ENCODE results near the gene ACO2. TPM values are rescaled to one million over a fixed set of nuclear protein-coding genes. Genes with fewer than 3 reads are reported as not detected.

The ACO2 gene
- total and polyA plus RNA-seq, 2 of the 8 experiments (the other 6 are each of a cell fraction or from before 2014, with no cell fraction given), result 52.8 to 75.4 TPM

DNA sequence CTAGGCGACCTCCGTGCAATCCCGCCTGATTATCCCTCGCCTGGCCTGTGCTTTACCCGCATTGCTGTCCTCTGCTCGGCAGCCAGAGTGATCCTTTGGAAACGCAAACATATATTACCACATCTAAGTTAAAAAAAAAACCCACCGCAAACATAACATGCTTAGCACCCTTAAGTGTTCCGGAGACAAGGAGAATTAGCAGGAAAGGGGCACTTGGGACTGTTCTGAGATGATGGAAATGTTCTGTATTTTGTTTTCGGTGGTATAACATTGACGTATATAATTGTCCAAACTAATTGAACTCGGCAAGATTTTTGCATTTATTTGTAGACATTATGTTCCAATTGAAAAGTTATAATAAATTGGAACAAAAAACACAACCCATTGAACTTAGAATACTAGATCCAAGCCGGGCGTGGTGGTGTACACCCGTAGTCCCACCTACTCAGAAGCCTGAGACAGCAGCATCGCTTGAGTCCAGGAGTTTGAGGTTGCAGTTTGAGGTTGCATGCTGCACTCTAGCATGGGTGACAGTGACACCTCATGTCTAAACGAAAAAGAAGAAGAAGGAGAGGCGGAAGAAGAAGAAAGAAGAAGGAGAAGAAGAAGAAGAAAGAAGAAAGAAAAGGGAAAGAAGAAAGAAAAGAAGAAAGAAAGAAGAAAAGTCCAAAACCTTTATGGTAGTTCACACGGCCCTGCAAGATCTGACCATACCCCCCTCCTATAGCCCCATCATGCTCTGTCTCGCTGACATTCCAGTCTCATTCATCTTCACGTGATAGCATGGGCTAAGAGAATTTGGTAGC, 76.0 kb downstream of the ACO2 start:
- H2BK12ac ChIP-seq (ENCODE audit: low read depth, low read length), result no peak overlapping the region
- 46% methylated on average over 21 of the region's 21 CpGs; no CpG with 5 or more reads in 1 of the 2 experiments for WGBS, 2 experiments (ENCODE audit: extremely low coverage in 1 of 2, insufficient coverage in 1 of 2, insufficient read length in 1 of 2, insufficient replicate concordance in 2 of 2, low coverage in 1 of 2, low lambda C conversion rate in 2 of 2, missing lambda C conversion rate in 1 of 2)
- CTCF ChIA-PET (ENCODE audit: partially characterized antibody), result interaction anchor here (0.6 to 2.9 kb wide), 10 partner anchors 9 to 196 kb away, joined by 3 to 16 read pairs (median 4); no protein-coding TSS in a partner anchor

More for the DNA sequence above, 76.0 kb downstream of the ACO2 start:
- Histone ChIP-seq H3K27ac (ENCODE audit: low read depth, low read length) (no peak overlapping the region), H2BK15ac (ENCODE audit: low read length) (no peak overlapping the region), H3K9me3 (ENCODE audit: insufficient read depth in 2 of 2, low read depth in 1 of 2, low read length in 1 of 2) (no peaks in the 10 kb centered on the region), H3K4me1 (replicated peaks in 1 of 4; ENCODE audit: control insufficient read depth in 3 of 4, insufficient read depth in 4 of 4, low read length in 3 of 4) (peaks cover 0 to 5% (median 2%) of the 10 kb centered on the region in 4 experiments; a peak in 4 of 7 replicates), H3K36me3 (ENCODE audit: control insufficient read depth in 2 of 4, insufficient read depth in 4 of 4, low read length in 3 of 4) (peaks cover 0 to 3% (median under 1%) of the 10 kb centered on the region in 4 experiments; a peak in 1 of 8 replicates), H2BK5ac (ENCODE audit: low read depth, low read length) (no peak overlapping the region), H3K18ac (ENCODE audit: extremely low read depth, low read length) (no peak overlapping the region), H2BK20ac (ENCODE audit: low read length) (no peak overlapping the region), H4K8ac (ENCODE audit: extremely low read depth, insufficient read depth, low read length) (no peak overlapping the region), H3K4ac (replicated peaks; ENCODE audit: insufficient read length, low read depth, low read length) (no peak overlapping the region), H3K4me2 (ENCODE audit: insufficient read depth in 1 of 2, low read depth in 2 of 2, low read length in 2 of 2) (peak overlapping the region; percentile 7 to 52), H3K79me1 (ENCODE audit: low read depth, low read length) (peaks cover 12% of the 10 kb centered on the region), H2AFZ (ENCODE audit: low read length) (0 out of 2 replicates have a peak overlapping the region, but pooled peaks have one; percentile 24), H3K79me2 (ENCODE audit: control insufficient read depth in 1 of 2, insufficient read depth in 2 of 2, low read length in 2 of 2) (peaks cover 0 to 37% of the 10 kb centered on the region in 2 experiments; a peak in 3 of 4 replicates), H3K14ac (ENCODE audit: insufficient read length) (no peak overlapping the region), H3K56ac (replicated peaks; ENCODE audit: insufficient read length, low read depth, low read length) (no peak overlapping the region), H4K91ac (replicated peaks; ENCODE audit: insufficient read length, low read length) (no peak overlapping the region), H2AK5ac (ENCODE audit: low read depth, low read length) (no peak overlapping the region), H3K4me3 (ENCODE audit: extremely low read depth in 1 of 4, insufficient read depth in 2 of 4, low read depth in 3 of 4, low read length in 4 of 4) (peak overlapping the region in 2 of 4 experiments; percentile 6 to 84; a peak in 5 of 8 replicates), H4K20me1 (replicated peaks in 1 of 2; ENCODE audit: control insufficient read depth in 1 of 2, insufficient read depth in 2 of 2, low read length in 2 of 2) (peaks cover 0 to 14% of the 10 kb centered on the region in 2 experiments), H2BK120ac (replicated peaks; ENCODE audit: low read depth, low read length) (no peak overlapping the region), H3K23ac (ENCODE audit: insufficient read length) (no peak overlapping the region), H4K5ac (ENCODE audit: insufficient read length, low read depth, low read length) (no peak overlapping the region), H3K23me2 (ENCODE audit: low read depth, low read length) (0 out of 2 replicates have a peak, but pooled peaks cover 2% of the 10 kb centered on the region), H3K27me3 (replicated peaks in 1 of 4; ENCODE audit: control insufficient read depth in 3 of 4, extremely low read depth in 1 of 4, insufficient read depth in 3 of 4, low read length in 3 of 4) (0 out of 7 replicates have a peak, but pooled peaks cover 0 to 2% (median 0%) of the 10 kb centered on the region in 4 experiments), H3K9ac (replicated peaks in 1 of 4; ENCODE audit: extremely low read depth in 1 of 4, low read depth in 3 of 4, low read length in 3 of 4) (peak overlapping the region in 1 of 4 experiments; percentile 71; a peak in 1 of 7 replicates)
- DNase-seq (ENCODE audit: low read depth in 1 of 2, low spot score in 2 of 2) (no peak), FAIRE-seq (no peak)
- POLR2A ChIA-PET (ENCODE audit: partially characterized antibody), result interaction anchor here (0.9 to 2.0 kb wide), 7 partner anchors 8 to 98 kb away, joined by 3 to 15 read pairs (median 5); partner anchors contain the start of genes DESI1, TOB2 and XRCC6
- peak; percentile 40 for TF ChIP-seq TAF7 (optimal IDR thresholded peaks at IDR 0.05; ENCODE audit: borderline replicate concordance, low read depth, low read length)
- TF ChIP-seq EP300 (IDR thresholded peaks at IDR 0.05; ENCODE audit: borderline replicate concordance in 1 of 2, low read depth in 2 of 2, low read length in 2 of 2), result no peak

Measured in H1 (cell line).